Measurements from ENCODE around the gene ARL15.

DNA sequence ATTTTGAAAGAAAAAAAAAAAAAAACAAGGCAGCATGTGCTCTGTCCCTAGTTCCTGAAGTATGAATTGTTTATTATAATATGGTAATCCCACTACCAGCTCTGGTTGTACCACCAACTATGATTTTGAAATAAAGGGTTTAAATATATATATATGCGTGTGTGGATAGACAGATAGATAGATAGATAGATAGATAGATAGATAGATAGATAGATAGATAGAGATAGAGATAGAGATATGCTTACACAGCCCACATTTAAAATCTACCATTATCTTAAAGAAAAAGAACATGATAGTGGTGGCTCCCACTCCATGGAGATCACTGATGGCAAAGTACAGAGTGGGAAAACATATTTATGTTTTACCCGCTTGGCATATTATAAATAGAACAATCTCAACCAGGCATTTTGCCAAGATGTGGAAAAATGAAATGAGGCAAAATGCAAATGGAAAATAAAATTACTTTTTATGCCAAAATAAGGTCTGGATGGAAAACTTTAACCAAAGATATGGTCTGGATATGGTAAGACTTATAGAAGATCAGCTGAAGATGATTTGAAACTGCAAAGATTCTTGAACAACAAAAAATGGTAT lies 170.0 kb downstream of the ARL15 start:
- TF ChIP-seq POLR2A (IDR thresholded peaks at IDR 0.05; ENCODE audit: low read depth, low read length) (no peak), TAF1 (IDR thresholded peaks at IDR 0.05; ENCODE audit: low read depth, low read length) (no peak), POLR2AphosphoS5 (IDR thresholded peaks at IDR 0.05; ENCODE audit: low read depth, low read length) (no peak), PAX5 (IDR thresholded peaks at IDR 0.05; ENCODE audit: insufficient read depth, low read length, severe bottlenecking) (no peak), SPI1 (IDR thresholded peaks at IDR 0.05; ENCODE audit: low read depth, low read length) (no peak), POU2F2 (IDR thresholded peaks at IDR 0.05; ENCODE audit: low read depth, low read length) (no peak)

All from GM12891 (cell line).